ENCODE results near the gene ANKRD11.
"Not testable (repeated sequence)": the region's sequence is repeated elsewhere in the genome, so short reads cannot be mapped to it uniquely, and the experiment has no call there.

GRCh38 chr16:89328412-89329400, 161.7 kb downstream of the ANKRD11 start:
- not testable (repeated sequence) for TF ChIP-seq CTCF (IDR thresholded peaks at IDR 0.05; ENCODE audit: extremely low read depth in 1 of 2, insufficient read depth in 1 of 2, low read depth in 1 of 2, low read length in 2 of 2); MAX (IDR thresholded peaks at IDR 0.05; ENCODE audit: insufficient read depth, insufficient read length); POLR2A (IDR thresholded peaks at IDR 0.05; ENCODE audit: low read depth, low read length); EZH2 (IDR thresholded peaks at IDR 0.05; ENCODE audit: borderline replicate concordance, low read depth, low read length, severe bottlenecking); POLR2AphosphoS5 (IDR thresholded peaks at IDR 0.05; ENCODE audit: insufficient read depth, low read depth, low read length); MYC (IDR thresholded peaks at IDR 0.05; ENCODE audit: low read depth, low read length)
